COLO829 (cell line): ENCODE results near the gene KDM4C.

ENCODE experiments used
- DNase-seq: peaks from one replicate; pipeline ENCODE4 v3.0.0; 2012; ENCODE audit warnings: low spot score

The KDM4C gene

GRCh38 chr9:7097785-7098752, 340.3 kb downstream of the KDM4C start:
- no peak for DNase-seq

- no peak for DNase-seq
Observed at GRCh38 chr9:7103367-7103766, 345.6 kb downstream of the KDM4C start.

- no peak for DNase-seq
Observed at GRCh38 chr9:7103771-7104170, 346.0 kb downstream of the KDM4C start.

- DNase-seq = no peak
Observed at GRCh38 chr9:7104625-7105024, 346.9 kb downstream of the KDM4C start.

GRCh38 chr9:7105095-7105494, 347.3 kb downstream of the KDM4C start:
- DNase-seq = no peak

GRCh38 chr9:7108936-7109335, 351.2 kb downstream of the KDM4C start:
- DNase-seq = no peak

GRCh38 chr9:7111413-7111812, 353.6 kb downstream of the KDM4C start:
- no peak for DNase-seq

GRCh38 chr9:7115606-7116005, 357.8 kb downstream of the KDM4C start:
- DNase-seq = peak; percentile 17

- peak; percentile 8 for DNase-seq
Observed at GRCh38 chr9:7117676-7118561, 360.1 kb downstream of the KDM4C start.

- no peak for DNase-seq
Observed at GRCh38 chr9:7118633-7119032, 360.9 kb downstream of the KDM4C start.

GRCh38 chr9:7119612-7120011, 361.8 kb downstream of the KDM4C start:
- no peak for DNase-seq

GRCh38 chr9:7121055-7121454, 363.3 kb downstream of the KDM4C start:
- no peak for DNase-seq

GRCh38 chr9:7121664-7122063, 363.9 kb downstream of the KDM4C start:
- DNase-seq = no peak

GRCh38 chr9:7123743-7124142, 366.0 kb downstream of the KDM4C start:
- DNase-seq = no peak

GRCh38 chr9:7125231-7125630, 367.5 kb downstream of the KDM4C start:
- no peak for DNase-seq

GRCh38 chr9:7129391-7129790, 371.6 kb downstream of the KDM4C start:
- no peak for DNase-seq

GRCh38 chr9:7130266-7130820, 372.6 kb downstream of the KDM4C start:
- no peak for DNase-seq

GRCh38 chr9:7132605-7133004, 374.8 kb downstream of the KDM4C start:
- no peak for DNase-seq

GRCh38 chr9:7135735-7136134, 378.0 kb downstream of the KDM4C start:
- DNase-seq = no peak

- no peak for DNase-seq
Observed at GRCh38 chr9:7137040-7137439, 379.3 kb downstream of the KDM4C start.

- no peak for DNase-seq
Observed at GRCh38 chr9:7137571-7137970, 379.8 kb downstream of the KDM4C start.

GRCh38 chr9:7139886-7140285, 382.1 kb downstream of the KDM4C start:
- DNase-seq = no peak

GRCh38 chr9:7140401-7140800, 382.6 kb downstream of the KDM4C start:
- no peak for DNase-seq
